ENCODE data around the gene ING3.

ING3 gene

DNA sequence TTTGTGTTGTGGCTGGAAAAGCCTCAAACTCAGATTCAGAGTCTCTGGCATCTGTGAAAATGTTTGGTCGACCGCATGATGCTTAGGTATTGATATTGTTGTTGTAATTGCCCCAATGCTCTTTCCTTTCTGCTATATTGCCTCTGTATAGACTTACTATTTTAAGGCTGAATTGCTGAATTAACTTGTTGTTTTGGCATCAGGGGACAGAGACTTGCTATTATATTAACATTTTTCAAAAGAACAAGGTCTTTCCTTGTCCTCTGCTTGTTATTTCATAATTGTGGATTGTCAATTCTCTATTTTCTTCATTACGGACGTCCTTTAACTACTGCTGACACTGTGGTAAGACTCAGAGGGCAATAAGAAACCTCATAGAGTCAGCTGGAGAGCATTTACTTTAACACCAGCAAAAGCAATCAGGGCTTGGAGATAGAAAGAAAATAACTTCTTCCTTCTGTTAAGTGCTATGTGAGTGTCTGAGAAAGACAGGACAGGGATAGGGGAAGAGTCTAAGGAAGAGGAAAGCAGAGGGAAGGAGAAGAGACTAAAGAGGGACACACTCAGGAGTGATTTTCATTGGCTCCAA, 55.5 kb downstream of the ING3 start:
- DNase-seq: no peak

DNA sequence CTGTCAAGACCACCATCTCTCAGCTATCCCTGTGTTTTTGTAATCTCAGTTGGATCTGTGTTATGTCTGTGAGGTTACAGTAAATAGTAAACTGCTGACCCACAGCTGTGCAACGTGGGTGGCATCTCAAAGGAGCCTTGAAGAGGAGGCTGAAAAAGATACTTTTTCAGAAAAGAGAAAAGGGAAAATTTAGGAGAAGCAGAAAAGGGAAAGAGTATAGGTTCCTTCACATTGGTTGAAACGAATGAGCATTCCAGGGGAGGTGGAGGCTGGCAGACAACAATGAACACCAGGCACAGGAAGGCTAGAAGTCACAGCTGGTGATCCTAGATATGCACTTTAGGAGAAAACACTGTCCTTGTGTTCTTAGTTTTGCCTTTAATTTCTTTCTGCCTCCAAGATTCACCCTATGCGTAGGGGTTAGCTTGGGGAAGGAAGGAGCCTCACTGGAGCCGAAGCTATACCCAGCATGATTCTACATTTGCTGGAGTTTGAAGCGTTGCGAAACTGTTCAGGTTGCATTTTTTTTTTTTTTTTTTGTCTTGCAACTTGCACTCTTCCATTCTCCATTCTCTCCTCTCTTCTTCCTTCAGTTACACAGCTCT, 56.2 kb downstream of the ING3 start:
- DNase-seq: no peak

DNA sequence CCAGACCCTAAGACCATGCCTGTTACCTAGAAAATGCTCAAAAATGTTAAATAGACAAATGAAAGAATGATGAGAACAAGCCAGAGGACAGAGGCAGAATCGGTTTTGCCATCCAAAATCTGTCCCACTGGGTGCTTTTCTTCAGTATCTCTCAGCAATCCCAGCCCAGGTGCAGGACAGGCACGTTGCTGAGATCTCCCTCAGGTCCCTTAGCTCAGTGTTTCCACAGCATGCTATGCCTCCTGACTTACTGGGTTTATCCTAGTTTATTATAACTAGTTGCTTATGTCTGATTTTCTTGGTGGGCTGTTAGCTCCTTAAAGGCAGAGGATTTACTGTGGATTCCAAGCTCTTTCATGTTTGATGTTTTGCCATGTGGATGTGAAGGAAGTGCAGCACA, 58.2 kb downstream of the ING3 start:
- DNase-seq: no peak

DNA sequence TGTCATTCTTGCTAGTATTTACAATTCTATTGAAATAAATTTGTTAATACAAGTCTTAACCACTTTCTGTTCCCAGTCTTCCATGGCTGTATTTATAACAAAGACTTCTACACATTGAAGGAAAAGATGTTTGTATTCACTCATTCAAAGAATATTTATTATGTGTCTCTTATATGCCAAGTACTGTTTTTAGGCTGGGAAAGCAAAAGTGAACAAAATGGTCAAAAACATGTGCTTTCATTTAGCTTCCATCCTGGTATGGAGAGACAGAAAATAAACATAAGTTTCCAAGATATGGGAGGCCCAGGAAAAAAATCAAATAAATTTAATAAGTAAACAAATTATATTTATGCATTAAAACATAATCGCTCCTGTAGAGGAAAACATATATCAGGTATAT, 60.8 kb downstream of the ING3 start:
- DNase-seq: no peak

DNA sequence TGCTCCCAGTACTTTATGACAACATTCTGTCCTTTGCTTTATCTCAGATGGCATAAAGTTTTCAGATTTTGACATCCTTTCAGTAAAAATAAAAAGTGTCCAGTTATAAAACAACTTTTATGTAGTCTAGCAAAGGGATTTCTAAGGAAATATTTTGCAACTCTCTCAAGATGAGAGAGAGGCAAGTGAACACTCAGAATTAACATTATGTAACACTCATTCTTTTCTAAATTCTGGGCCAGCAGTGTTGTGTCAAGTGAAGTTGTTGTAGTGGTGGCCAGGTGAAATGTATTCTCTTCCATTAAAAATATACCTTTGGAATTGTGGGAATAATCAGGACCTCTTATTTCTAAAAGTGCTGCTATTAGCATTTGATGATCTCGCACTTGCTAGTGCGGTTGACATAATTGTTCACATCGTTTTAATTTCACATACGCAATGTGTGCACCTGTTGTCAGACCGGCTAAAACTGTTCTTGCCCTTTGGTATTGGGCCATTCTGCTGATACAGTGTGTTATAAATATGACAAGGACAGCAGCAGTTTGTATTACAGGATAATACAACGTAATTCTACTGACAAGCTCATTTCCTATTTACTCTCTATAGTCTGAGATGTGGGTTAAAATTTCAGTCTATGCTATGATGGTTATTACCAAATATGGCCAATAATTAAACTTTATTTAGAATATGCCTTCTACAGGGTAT, 61.7 kb downstream of the ING3 start:
- DNase-seq: no peak

DNA sequence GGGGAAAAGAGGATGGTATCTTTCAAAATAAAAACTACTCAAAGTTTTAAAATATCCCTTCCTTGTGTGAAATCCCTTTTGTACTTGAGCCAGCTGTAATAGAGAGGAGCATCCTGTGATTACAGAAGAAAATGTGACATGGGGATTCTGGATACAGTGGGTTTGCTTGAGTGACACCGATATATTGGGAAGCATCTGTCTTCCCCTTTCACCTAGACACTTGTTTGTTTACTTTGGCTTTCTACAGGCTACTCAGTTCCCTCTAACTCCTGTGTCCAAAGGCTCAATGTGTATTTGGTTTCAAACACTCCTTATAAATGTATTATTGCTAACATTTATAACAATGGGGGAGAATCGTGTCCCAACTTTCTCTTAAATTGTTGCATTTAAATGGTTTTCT, 62.3 kb downstream of the ING3 start:
- DNase-seq: no peak

DNA sequence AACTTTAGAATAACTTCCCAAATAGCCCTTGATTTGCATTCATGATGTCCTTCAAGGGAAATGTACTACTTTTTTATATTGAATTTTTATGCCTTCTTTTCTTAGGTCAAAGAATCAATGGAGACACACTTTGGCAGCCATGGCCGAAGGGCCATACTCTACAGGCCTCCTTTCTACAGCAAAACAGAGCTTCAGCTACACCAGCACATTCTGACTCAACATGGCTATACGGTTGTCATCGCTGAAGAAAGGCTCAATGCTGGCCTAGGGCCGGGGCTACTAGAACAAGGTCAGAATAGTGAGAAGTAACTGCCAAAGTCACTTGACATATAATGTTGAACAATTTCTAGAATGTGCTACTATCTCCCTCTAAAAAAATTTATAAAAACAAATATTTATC, 65.0 kb downstream of the ING3 start:
- no peak for DNase-seq

DNA sequence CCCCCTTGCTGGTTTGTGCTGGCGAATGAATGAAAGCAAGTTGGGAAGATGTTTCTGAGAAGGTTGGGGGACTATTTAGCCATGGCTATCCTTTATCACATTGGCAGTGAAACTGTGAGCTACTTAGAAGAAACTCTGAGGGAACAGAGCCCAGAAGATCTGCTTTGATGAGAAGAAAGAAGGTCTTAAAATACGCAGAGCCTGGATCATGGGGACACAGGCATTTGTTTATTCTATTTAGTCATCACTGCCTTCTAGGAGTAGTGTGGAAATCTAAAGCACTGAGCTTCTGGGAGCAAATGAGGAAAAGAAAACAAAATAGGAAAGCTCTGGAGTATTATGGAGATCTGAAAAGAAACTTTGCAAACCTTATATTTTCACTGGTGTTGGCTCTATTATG, 66.4 kb downstream of the ING3 start:
- DNase-seq: no peak

DNA sequence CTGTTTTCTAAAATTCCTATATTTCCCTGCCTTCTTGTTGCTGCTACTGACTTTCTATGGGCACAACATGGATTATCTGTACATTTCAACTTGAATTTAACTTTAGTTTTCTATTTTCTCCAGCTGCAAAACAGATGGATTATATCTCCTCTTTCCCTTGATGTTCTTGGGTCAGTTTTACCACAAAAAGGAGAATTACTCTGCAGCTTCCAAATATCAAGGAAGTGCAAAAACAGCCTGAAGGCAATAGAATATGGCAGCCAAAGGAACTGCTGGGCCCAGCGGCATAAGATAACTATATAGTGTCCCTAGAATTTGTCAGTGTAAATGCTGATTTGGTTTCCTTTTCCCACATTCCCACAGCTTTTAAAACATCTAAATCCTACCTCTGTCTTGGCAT, 67.0 kb downstream of the ING3 start:
- no peak for DNase-seq

DNA sequence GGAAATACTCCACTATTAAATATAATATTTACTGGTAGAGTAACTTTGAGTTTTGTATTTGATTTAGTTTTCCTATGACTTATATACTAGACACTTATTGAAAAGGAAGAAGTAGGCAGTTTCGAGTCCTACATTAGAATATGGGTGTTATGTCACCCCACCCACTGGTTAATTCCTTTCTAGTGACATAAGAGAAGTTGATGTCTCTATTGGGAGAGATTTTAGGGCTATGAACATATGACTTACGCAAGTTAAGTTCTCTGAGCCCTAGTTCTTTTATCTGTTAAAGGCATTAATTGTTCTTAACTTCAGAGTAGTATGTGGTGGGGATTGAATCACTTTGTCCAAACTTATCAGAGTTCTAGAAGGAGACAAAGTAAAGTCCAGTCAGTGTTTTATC, 68.4 kb downstream of the ING3 start:
- no peak for DNase-seq

DNA sequence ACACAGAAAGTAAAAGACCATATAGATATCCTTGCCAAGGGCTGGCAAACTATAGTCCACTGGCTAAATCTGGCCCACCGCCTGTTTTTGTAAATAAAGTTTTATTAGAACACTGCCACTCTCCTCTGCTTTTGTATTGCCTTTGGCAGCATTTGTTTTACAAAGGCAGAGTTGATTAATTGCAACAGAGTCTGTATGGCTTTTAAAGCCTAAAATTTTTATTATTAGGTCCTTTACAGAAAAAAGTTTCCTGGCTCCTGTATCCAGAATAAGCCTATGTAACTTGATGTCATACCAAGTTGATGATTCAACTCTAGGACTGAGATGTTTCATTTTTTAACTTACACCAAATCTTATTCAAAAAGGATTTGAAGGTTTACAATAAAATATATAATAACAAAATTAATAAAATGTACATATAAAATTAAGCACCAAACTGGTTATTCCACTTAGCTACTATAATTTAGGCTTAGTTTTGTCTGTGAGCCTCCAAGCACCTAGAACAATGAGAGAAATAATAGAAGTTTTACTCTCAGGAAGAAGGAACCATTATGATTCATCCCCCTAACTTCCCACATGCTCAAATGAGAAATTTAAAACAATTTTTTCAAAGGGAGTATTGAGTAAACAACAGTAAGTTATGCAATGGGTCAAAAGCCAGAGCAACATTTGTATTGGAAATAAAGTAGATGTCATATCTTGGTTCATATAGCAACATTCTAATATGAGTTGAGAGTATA, 69.8 kb downstream of the ING3 start:
- DNase-seq: no peak

DNA sequence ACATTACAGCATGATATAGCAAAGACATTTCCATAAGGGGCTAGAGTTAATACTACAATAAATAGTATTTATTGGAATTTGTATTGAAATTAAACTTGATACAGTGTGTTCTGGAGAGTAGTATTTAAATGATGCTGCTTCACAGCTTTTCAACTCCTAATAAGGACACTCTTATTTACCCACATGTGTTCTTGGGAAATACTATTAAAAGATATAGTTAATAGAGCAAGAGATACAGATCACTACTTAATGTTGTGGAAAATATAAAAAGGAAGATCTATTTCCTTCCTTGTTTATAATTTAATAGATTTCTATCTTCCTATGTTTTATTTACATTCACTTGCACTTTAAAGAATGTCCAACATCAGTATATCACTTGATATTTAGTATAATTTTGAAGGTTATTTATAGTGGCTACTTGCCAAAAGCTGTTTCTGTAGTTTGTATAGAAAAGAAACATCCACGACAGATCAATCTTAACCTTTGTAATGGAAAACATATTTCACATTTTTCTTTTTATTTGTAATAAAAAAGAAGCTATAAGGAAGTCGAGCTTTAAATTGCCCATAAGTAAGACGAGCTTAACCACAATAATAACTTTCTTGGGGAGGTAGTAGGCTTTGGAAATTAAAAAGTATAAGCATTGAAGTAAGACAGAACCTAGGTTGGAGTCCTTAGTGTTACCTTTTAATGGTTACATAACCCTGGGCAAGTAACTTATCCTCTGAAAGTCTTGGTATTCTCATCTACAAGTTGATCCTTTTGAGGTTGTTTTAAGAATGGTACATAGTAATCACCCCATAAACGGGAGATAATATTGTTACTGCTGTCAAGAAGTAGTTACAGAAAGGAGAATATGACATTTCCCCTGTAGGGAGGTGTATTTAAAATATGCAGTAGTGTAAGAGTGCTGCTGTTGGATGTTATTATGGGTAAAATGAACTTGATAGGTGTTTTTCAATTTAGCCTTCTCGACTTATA, 70.7 kb downstream of the ING3 start:
- DNase-seq: no peak

DNA sequence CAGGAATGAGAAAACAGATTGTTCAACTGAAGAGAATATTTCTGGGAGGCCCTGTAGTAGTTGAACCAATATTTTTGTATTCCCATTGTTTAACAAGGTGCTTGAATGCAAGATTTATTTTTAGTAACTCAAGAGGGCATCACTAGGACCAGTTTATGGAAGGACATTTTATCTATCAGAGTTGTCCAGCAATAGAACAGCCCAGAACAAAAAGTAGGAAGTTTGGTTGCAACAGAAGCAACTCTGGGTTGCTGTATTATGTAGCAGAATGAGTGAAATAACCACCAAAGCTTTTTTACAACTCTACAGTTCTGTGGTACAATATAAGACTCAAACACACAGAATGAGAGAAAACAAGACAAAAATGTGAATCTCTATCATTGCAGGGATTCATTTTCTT, 72.6 kb downstream of the ING3 start:
- DNase-seq: no peak

DNA sequence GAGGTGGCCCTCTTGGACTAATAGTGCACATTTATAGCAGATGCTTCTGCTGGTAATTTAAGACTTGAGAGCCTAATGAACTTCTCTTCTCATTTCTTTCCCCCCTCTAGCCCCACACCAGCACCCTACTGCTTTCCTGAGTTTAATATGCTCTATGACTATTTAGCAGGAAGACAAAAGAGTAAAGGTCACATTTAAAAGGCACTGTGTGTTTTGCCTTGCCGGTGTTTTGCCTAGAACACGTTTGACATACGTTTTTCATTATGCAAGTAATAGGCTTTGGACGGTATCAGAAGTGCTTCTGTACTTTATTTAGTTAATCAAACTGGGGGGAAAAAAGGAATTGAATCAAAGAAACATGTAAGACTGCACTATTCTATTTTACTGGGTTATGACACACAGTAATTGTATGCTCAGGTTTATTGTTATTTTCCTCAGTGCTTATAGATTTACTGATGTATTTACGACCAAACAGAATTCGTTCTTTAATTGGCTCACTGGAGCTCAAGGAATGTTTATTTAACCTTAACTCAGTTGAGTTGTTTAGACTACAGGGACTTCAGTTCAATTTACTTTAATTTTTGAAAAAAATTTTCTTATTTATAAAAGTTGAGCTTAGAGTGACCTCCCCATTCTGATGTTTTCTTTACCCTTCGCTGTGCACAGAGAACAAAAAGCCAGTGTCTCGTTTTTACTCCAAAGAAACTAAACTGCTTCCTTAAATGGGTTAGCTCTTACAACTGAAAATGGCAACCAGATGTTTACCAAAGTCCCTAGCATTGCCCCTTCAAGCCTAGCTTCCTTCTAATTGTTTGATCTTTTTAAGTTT, 73.3 kb downstream of the ING3 start:
- no peak for DNase-seq

DNA sequence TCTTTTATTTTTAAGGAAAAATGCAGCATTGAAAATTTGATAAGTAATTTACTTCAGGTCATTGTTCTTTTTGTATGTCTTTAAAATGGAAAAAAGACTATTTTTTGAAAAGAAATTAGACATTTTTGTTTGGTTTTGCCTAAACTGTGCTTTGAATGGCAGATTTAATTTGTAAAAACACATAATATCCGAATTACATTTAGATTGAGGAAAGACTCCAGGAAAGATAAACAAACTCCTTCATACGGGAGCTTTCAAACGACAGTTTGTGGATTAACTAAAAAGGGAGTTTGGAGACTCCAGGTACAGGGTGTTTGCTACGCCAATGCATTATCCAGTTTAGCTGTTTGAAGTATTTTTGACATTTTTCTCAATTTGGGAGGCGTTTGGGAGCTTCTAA, 74.0 kb downstream of the ING3 start:
- no peak for DNase-seq

DNA sequence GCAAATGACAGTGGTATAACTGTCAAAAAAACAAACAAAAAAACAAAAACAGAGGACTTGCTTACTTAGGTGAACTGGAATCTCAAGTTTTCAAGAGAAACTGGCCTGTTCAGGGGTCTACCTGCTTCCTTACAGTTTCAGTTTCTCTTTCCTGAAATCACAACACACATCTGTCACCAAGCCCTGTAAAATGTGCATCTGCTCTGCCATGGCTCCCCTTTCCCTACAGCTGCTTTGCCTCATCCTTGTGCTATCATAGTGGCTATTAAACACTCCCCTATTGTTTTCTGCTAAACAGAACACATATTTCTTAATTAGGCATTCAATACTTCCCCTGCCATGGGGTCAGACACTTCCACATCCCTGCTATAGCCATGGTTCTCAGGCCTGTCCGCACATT, 75.6 kb downstream of the ING3 start:
- no peak for DNase-seq

DNA sequence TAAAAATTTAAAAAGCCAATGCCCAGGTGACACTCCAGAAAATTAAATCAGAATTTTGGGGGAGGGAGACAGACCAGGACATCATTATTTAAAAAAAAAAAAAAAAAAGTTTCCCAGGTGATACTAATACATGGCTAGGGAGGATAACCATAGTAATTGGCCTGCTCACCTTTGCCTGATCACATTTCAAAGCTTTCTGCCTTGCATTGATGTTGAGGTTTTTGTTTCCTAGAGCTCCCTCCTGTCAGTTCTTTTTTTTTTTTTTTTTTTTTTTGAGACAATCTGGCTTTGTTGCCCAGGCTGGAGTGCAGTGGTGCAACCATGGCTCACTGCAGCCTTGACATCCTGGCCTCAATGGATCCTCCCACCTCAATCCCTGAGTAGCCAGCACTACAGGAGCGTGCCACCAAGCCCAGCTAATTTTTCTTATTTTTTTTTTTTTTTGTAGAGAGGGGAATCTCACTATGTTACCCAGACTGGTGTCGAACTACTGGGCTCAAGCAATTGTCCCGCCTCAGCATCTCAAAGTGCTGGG, 76.1 kb downstream of the ING3 start:
- no peak for DNase-seq
